ENCODE measurements around the gene SPEN. TPM values are rescaled to one million over a fixed set of nuclear protein-coding genes. Genes with fewer than 3 reads are reported as not detected.

SPEN gene
- total RNA-seq, 2 experiments from 2014 or later, result 59.8 to 60.3 TPM

DNA sequence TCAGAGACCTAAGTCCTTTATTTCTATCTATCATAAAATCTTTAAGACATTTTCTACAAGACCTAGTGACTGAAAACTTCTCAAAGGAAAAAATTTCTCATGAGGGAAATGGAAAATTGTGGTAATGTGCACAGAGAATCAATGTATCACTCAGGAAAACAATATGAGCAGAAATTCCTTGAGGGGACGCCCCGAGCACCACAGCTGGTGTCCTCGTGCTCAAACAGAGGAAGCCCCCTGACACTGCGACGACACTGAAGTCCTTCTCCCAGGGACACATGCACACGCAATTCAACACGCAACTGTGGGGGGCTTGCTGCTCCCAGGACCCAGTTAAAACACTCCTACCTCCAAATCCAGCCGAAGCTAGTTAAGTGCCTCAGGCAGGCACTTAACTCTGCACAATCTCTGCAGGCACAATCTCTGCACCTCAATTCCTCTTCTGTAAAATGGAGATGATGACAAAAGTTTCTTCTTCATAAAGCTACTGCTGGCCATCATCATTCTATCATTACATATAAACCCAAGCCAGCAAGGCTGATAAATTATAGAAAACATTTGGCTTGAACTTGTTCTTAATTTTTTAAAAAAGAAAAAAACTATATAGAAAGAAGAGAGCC, 112.4 kb downstream of the SPEN start:
- ChIA-PET CTCF (interaction anchor here (0.9 to 3.6 kb wide), 7 partner anchors 9 to 168 kb away, joined by 3 to 19 read pairs (median 4); no protein-coding TSS in a partner anchor), POLR2A (interaction anchor here (0.7 to 4.2 kb wide), 7 partner anchors 9 to 126 kb away, joined by 3 to 27 read pairs (median 4); partner anchors contain the start of gene ZBTB17)
- Mint-ChIP-seq H3K4me1 (ENCODE audit: low read depth) (peaks cover 95% of the 10 kb centered on the region), H3K27ac (peak overlapping the region; percentile 92), H3K9me3 (peaks cover 2% of the 10 kb centered on the region), H3K4me3 (peak overlapping the region; percentile 17), H3K36me3 (ENCODE audit: low read depth) (peaks cover 29% of the 10 kb centered on the region), H3K27me3 (no peaks in the 10 kb centered on the region)
- ATAC-seq (peak; percentile 33), DNase-seq (peak; percentile 73)
- no peak for TF ChIP-seq CTCF (IDR thresholded peaks at IDR 0.05)
- intact Hi-C loops (cut with micrococcal nuclease), result no loop called here

- H3K4me1 Mint-ChIP-seq (ENCODE audit: low read depth), result peaks cover 95% of the 10 kb centered on the region
- peaks cover 27% of the 10 kb centered on the region for H3K36me3 Mint-ChIP-seq (ENCODE audit: low read depth)
- H3K4me3 Mint-ChIP-seq, result no peak overlapping the region
- peak overlapping the region; percentile 56 for H3K27ac Mint-ChIP-seq
- DNase-seq (no peak), ATAC-seq (no peak)
- ChIA-PET CTCF (interaction anchor here (0.8 to 3.6 kb wide), 8 partner anchors 8 to 169 kb away, joined by 3 to 19 read pairs (median 4); no protein-coding TSS in a partner anchor), POLR2A (interaction anchor here (0.8 to 4.2 kb wide), 2 partner anchors 10 to 14 kb away, joined by 3 to 27 read pairs; no protein-coding TSS in a partner anchor)
- TF ChIP-seq CTCF (IDR thresholded peaks at IDR 0.05), result no peak
- intact Hi-C loops (cut with micrococcal nuclease), result no loop called here
- no peaks in the 10 kb centered on the region for H3K9me3 Mint-ChIP-seq
- H3K27me3 Mint-ChIP-seq, result no peaks in the 10 kb centered on the region
Observed at GRCh38 chr1:15960808-15961207, 113.3 kb downstream of the SPEN start.

DNA sequence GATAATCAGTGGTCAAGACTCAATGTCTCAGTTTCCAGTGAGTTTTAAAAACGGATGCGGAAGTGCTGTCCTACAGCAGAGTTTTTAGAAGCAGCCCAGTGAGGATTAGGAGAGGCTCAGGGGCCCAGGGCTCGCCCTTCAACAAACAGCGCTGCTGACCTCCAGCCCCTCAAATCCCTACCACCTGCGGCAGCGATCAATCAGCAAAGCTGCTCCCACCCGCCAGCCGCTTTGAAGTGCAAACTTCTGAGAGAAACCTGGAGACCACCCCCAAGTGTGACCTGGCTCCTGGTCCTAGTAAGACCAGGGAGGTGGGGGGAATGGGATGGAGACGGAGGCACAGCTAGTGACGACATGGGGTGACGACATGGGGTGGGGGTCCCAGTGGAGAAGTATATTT, 114.0 kb downstream of the SPEN start:
- TF ChIP-seq CTCF (IDR thresholded peaks at IDR 0.05), result no peak
- ATAC-seq, result no peak
- Mint-ChIP-seq H3K27ac (peak overlapping the region; percentile 50), H3K27me3 (no peaks in the 10 kb centered on the region), H3K4me3 (no peak overlapping the region), H3K9me3 (no peaks in the 10 kb centered on the region), H3K4me1 (ENCODE audit: low read depth) (peaks cover 94% of the 10 kb centered on the region), H3K36me3 (ENCODE audit: low read depth) (peaks cover 23% of the 10 kb centered on the region)
- POLR2A ChIA-PET, result interaction anchor here (4.2 kb wide), 1 partner anchor 10 kb away, joined by 27 read pairs; no protein-coding TSS in a partner anchor
- intact Hi-C loops (cut with micrococcal nuclease), result no loop called here
- DNase-seq, result no peak
- CTCF ChIA-PET, result interaction anchor here (0.8 to 2.0 kb wide), 4 partner anchors 10 to 170 kb away, joined by 3 to 6 read pairs (median 4); no protein-coding TSS in a partner anchor

DNA sequence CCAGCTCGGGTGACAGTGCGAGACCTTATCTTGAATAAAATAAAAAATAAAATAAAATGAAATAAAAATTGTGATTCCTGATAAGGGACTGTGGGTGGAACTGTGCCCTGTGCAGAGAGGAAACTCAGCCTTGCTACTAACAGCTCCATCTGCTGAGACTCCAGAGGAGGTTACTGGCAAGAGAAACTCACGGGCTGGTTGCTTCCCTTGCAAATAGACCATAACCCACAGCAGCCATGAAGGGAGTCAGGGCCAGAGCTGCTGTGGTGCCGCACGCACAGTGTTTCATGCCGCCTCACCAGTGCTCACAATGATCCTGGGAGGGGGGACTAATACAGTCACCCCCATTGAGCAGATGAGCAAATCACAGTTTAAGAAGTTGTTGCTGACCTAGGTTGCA, 114.7 kb downstream of the SPEN start:
- ChIA-PET POLR2A (interaction anchor here (0.9 to 4.2 kb wide), 2 partner anchors 9 to 11 kb away, joined by 3 to 27 read pairs; no protein-coding TSS in a partner anchor), CTCF (interaction anchor here (1.2 to 2.0 kb wide), 3 partner anchors 11 to 170 kb away, joined by 3 to 6 read pairs (median 5); no protein-coding TSS in a partner anchor)
- H3K27ac Mint-ChIP-seq, result peak overlapping the region; percentile 69
- intact Hi-C loops (cut with micrococcal nuclease), result no loop called here
- H3K36me3 Mint-ChIP-seq (ENCODE audit: low read depth), result peaks cover 25% of the 10 kb centered on the region
- H3K4me3 Mint-ChIP-seq, result no peak overlapping the region
- TF ChIP-seq CTCF (IDR thresholded peaks at IDR 0.05), result no peak
- peaks cover 97% of the 10 kb centered on the region for H3K4me1 Mint-ChIP-seq (ENCODE audit: low read depth)
- no peaks in the 10 kb centered on the region for H3K9me3 Mint-ChIP-seq
- ATAC-seq (no peak), DNase-seq (no peak)
- H3K27me3 Mint-ChIP-seq, result no peaks in the 10 kb centered on the region
